ENCODE measurements around the gene MYLK. TPM values are rescaled to one million over a fixed set of nuclear protein-coding genes. Genes with fewer than 3 reads are reported as not detected.

The MYLK gene
- total and polyA plus RNA-seq, 2 donors (not counting 1 experiment from before 2014, with no cell fraction given) = 0.51 TPM; not detected in 1

- TF ChIP-seq CTCF (IDR thresholded peaks at IDR 0.05) (no peak), EZH2 (IDR thresholded peaks at IDR 0.05; ENCODE audit: borderline replicate concordance, insufficient read depth, low read depth, low read length, poor library complexity, severe bottlenecking) (no peak)
- no peaks in the 10 kb centered on the region for H3K9me3 ChIP-seq (ENCODE audit: control extremely low read depth in 1 of 3, control insufficient read depth in 2 of 3, insufficient read depth in 1 of 3, low read length in 2 of 3)
- ChIA-PET CTCF (interaction anchor here (1.3 kb wide), 1 partner anchor 12 kb away, joined by 3 read pairs; no protein-coding TSS in a partner anchor), POLR2A (no interaction called here)
- H3K9ac ChIP-seq (ENCODE audit: low read length) = no peak overlapping the region
- intact Hi-C loops (cut with micrococcal nuclease) = no loop called here
- no peaks in the 10 kb centered on the region for H3K79me2 ChIP-seq (ENCODE audit: control insufficient read depth, insufficient read depth, low read length)
- H2AFZ ChIP-seq (ENCODE audit: insufficient read depth, low read depth, low read length, poor library complexity, severe bottlenecking) = no peak overlapping the region
- Mint-ChIP-seq H3K4me1 (no peaks in the 10 kb centered on the region), H3K9me3 (ENCODE audit: insufficient read depth) (no peaks in the 10 kb centered on the region), H3K27ac (no peak overlapping the region), H3K27me3 (peaks cover 14% of the 10 kb centered on the region), H3K4me3 (no peak overlapping the region)
- no peaks in the 10 kb centered on the region for H3K4me1 ChIP-seq (ENCODE audit: control insufficient read depth in 2 of 2, insufficient read depth in 2 of 2, low read length in 2 of 2)
- ATAC-seq (ENCODE audit: low read depth) (no peak), DNase-seq (no peak)
- H3K4me2 ChIP-seq (replicated peaks; ENCODE audit: low read depth, low read length, poor library complexity, severe bottlenecking) = no peak overlapping the region
- no peak overlapping the region for H3K4me3 ChIP-seq (ENCODE audit: control extremely low read depth in 1 of 5, extremely low read depth in 1 of 5, insufficient read depth in 1 of 5, low read depth in 2 of 5, low read length in 4 of 5)
- no peaks in the 10 kb centered on the region for H3K27me3 ChIP-seq (replicated peaks in 1 of 4; ENCODE audit: control extremely low read depth in 1 of 4, control insufficient read depth in 3 of 4, insufficient read depth in 4 of 4, low read length in 3 of 4)
- no peak overlapping the region for H3K27ac ChIP-seq (ENCODE audit: low read length in 2 of 2)
- H4K20me1 ChIP-seq (ENCODE audit: control insufficient read depth, insufficient read depth, low read length, poor library complexity, severe bottlenecking) = no peaks in the 10 kb centered on the region
- 88% methylated on average over 10 of the region's 14 CpGs for WGBS (ENCODE audit: insufficient coverage)
- H3K36me3 ChIP-seq (replicated peaks in 1 of 2; ENCODE audit: control extremely low read depth in 1 of 2, control insufficient read depth in 1 of 2, extremely low read depth in 1 of 2, insufficient read depth in 2 of 2, low read length in 1 of 2) = no peaks in the 10 kb centered on the region
These were observed 171.9 kb downstream of the MYLK start for GRCh38 chr3:123712077-123712860.

GRCh38 chr3:123711356-123711755 lies 172.8 kb downstream of the MYLK start:
- no peaks in the 10 kb centered on the region for H3K9me3 ChIP-seq (ENCODE audit: control extremely low read depth in 1 of 3, control insufficient read depth in 2 of 3, insufficient read depth in 1 of 3, low read length in 2 of 3)
- Mint-ChIP-seq H3K27me3 (peaks cover 14% of the 10 kb centered on the region), H3K9me3 (ENCODE audit: insufficient read depth) (no peaks in the 10 kb centered on the region), H3K27ac (no peak overlapping the region), H3K4me1 (no peaks in the 10 kb centered on the region), H3K4me3 (no peak overlapping the region)
- WGBS (ENCODE audit: insufficient coverage) = 72% methylated on average over 2 of the region's 3 CpGs
- H3K9ac ChIP-seq (ENCODE audit: low read length) = no peak overlapping the region
- no peaks in the 10 kb centered on the region for H3K79me2 ChIP-seq (ENCODE audit: control insufficient read depth, insufficient read depth, low read length)
- H3K4me2 ChIP-seq (replicated peaks; ENCODE audit: low read depth, low read length, poor library complexity, severe bottlenecking) = no peak overlapping the region
- CTCF ChIA-PET = interaction anchor here (0.9 to 1.4 kb wide), 2 partner anchors 59 kb away, joined by 3 to 4 read pairs; no protein-coding TSS in a partner anchor
- DNase-seq (no peak), ATAC-seq (ENCODE audit: low read depth) (no peak)
- H3K4me1 ChIP-seq (ENCODE audit: control insufficient read depth in 2 of 2, insufficient read depth in 2 of 2, low read length in 2 of 2) = no peaks in the 10 kb centered on the region
- intact Hi-C loops (cut with micrococcal nuclease) = no loop called here
- no peaks in the 10 kb centered on the region for H4K20me1 ChIP-seq (ENCODE audit: control insufficient read depth, insufficient read depth, low read length, poor library complexity, severe bottlenecking)
- H3K27ac ChIP-seq (ENCODE audit: low read length in 2 of 2) = no peak overlapping the region
- POLR2A ChIA-PET = no interaction called here
- H2AFZ ChIP-seq (ENCODE audit: insufficient read depth, low read depth, low read length, poor library complexity, severe bottlenecking) = no peak overlapping the region
- H3K36me3 ChIP-seq (replicated peaks in 1 of 2; ENCODE audit: control extremely low read depth in 1 of 2, control insufficient read depth in 1 of 2, extremely low read depth in 1 of 2, insufficient read depth in 2 of 2, low read length in 1 of 2) = no peaks in the 10 kb centered on the region
- no peak overlapping the region for H3K4me3 ChIP-seq (ENCODE audit: control extremely low read depth in 1 of 5, extremely low read depth in 1 of 5, insufficient read depth in 1 of 5, low read depth in 2 of 5, low read length in 4 of 5)
- TF ChIP-seq EZH2 (IDR thresholded peaks at IDR 0.05; ENCODE audit: borderline replicate concordance, insufficient read depth, low read depth, low read length, poor library complexity, severe bottlenecking) (no peak), CTCF (IDR thresholded peaks at IDR 0.05) (no peak)
- no peaks in the 10 kb centered on the region for H3K27me3 ChIP-seq (replicated peaks in 1 of 4; ENCODE audit: control extremely low read depth in 1 of 4, control insufficient read depth in 3 of 4, insufficient read depth in 4 of 4, low read length in 3 of 4)

All from B cell (primary cell).